ENCODE data around the gene COLGALT1. TPM values are rescaled to one million over a fixed set of nuclear protein-coding genes. Genes with fewer than 3 reads are reported as not detected.

The COLGALT1 gene
- total and polyA plus RNA-seq, 2 of the 8 experiments (the other 6 are each of a cell fraction or from before 2014, with no cell fraction given): 44.7 to 58.1 TPM

DNA sequence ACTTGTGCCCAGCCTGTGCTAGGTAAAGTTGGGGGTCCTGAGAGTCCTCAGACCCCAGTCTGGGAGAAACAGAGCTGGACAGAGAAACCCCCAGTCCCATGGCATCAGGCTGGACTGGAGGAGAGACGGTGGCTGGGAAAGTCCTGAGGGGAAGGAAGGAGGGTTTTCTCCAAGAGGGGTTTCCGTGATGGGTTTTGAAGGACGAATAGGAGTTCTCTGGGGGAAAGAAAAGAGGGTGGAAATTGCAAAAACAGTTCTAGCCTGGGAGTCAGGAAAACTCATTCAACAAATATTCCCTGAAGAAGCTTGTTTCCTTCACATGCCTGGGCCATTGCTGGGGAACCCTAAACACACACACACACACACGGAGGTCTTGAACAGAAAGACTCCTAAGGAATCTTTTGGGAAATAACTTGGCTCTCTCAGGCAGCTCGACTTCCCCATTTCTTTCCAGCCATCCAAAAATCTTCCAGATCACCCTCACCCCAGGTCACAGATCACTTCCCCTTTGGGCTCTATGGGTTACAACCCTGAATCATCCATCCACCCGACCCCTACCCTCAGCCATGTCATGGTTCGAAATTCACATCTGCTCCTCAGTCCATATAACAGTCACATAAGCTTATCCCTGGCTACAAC is 47.5 kb downstream of the COLGALT1 start:
- Histone ChIP-seq H3K9ac (replicated peaks in 1 of 4; ENCODE audit: extremely low read depth in 1 of 4, low read depth in 3 of 4, low read length in 3 of 4) (no peak overlapping the region), H2BK12ac (ENCODE audit: low read depth, low read length) (peak overlapping the region; percentile 81; the same call in 1 of the 2 replicates), H4K91ac (replicated peaks; ENCODE audit: insufficient read length, low read length) (no peak overlapping the region), H3K14ac (ENCODE audit: insufficient read length) (no peak overlapping the region), H3K4me3 (ENCODE audit: extremely low read depth in 1 of 4, insufficient read depth in 2 of 4, low read depth in 3 of 4, low read length in 4 of 4) (no peak overlapping the region), H3K18ac (ENCODE audit: extremely low read depth, low read length) (no peak overlapping the region), H3K56ac (replicated peaks; ENCODE audit: insufficient read length, low read depth, low read length) (no peak overlapping the region), H3K79me2 (ENCODE audit: control insufficient read depth in 1 of 2, insufficient read depth in 2 of 2, low read length in 2 of 2) (no peaks in the 10 kb centered on the region), H2BK20ac (ENCODE audit: low read length) (no peak overlapping the region), H2AFZ (ENCODE audit: low read length) (no peak overlapping the region), H3K4ac (replicated peaks; ENCODE audit: insufficient read length, low read depth, low read length) (no peak overlapping the region), H2BK5ac (ENCODE audit: low read depth, low read length) (0 out of 2 replicates have a peak overlapping the region, but pooled peaks have one; percentile 20), H2BK120ac (replicated peaks; ENCODE audit: low read depth, low read length) (no peak overlapping the region), H3K23ac (ENCODE audit: insufficient read length) (no peak overlapping the region), H3K79me1 (ENCODE audit: low read depth, low read length) (no peaks in the 10 kb centered on the region), H2BK15ac (ENCODE audit: low read length) (0 out of 2 replicates have a peak overlapping the region, but pooled peaks have one; percentile 61), H3K27ac (ENCODE audit: low read depth, low read length) (no peak overlapping the region), H3K4me2 (ENCODE audit: insufficient read depth in 1 of 2, low read depth in 2 of 2, low read length in 2 of 2) (no peak overlapping the region), H3K4me1 (replicated peaks in 1 of 4; ENCODE audit: control insufficient read depth in 3 of 4, insufficient read depth in 4 of 4, low read length in 3 of 4) (peaks cover 3 to 18% (median 10%) of the 10 kb centered on the region in 4 experiments; a peak in 6 of 7 replicates), H4K5ac (ENCODE audit: insufficient read length, low read depth, low read length) (no peak overlapping the region), H4K8ac (ENCODE audit: extremely low read depth, insufficient read depth, low read length) (no peak overlapping the region; the same call in 1 of the 2 replicates), H4K20me1 (replicated peaks in 1 of 2; ENCODE audit: control insufficient read depth in 1 of 2, insufficient read depth in 2 of 2, low read length in 2 of 2) (peaks cover 0 to 6% of the 10 kb centered on the region in 2 experiments), H3K36me3 (ENCODE audit: control insufficient read depth in 2 of 4, insufficient read depth in 4 of 4, low read length in 3 of 4) (no peaks in the 10 kb centered on the region), H3K9me3 (ENCODE audit: insufficient read depth in 2 of 2, low read depth in 1 of 2, low read length in 1 of 2) (no peaks in the 10 kb centered on the region), H3K27me3 (replicated peaks in 1 of 4; ENCODE audit: control insufficient read depth in 3 of 4, extremely low read depth in 1 of 4, insufficient read depth in 3 of 4, low read length in 3 of 4) (no peaks in the 10 kb centered on the region; a peak in 1 of 7 replicates), H2AK5ac (ENCODE audit: low read depth, low read length) (peak overlapping the region; percentile 59), H3K23me2 (ENCODE audit: low read depth, low read length) (peaks cover 5% of the 10 kb centered on the region; the same call in 1 of the 2 replicates)
- DNase-seq (ENCODE audit: low read depth in 1 of 2, low spot score in 2 of 2) (no peak), FAIRE-seq (no peak)
- ChIA-PET POLR2A (ENCODE audit: partially characterized antibody) (interaction anchor here (0.6 to 1.4 kb wide), 6 partner anchors 15 to 265 kb away, joined by 3 to 4 read pairs (median 3); no protein-coding TSS in a partner anchor), CTCF (ENCODE audit: partially characterized antibody) (interaction anchor here (0.6 to 5.7 kb wide), 9 partner anchors 14 to 560 kb away, joined by 3 to 34 read pairs (median 5); partner anchors contain the start of gene SLC27A1)
- 79% methylated on average over 7 of the region's 7 CpGs; no CpG with 5 or more reads in 1 of the 2 experiments for WGBS, 2 experiments (ENCODE audit: extremely low coverage in 1 of 2, insufficient coverage in 1 of 2, insufficient read length in 1 of 2, insufficient replicate concordance in 2 of 2, low coverage in 1 of 2, low lambda C conversion rate in 2 of 2, missing lambda C conversion rate in 1 of 2)
- TF ChIP-seq BACH1 (IDR thresholded peaks at IDR 0.05; ENCODE audit: low read length): no peak
- no peak for TF ChIP-seq BCL11A (IDR thresholded peaks at IDR 0.05; ENCODE audit: low read depth in 2 of 2, low read length in 2 of 2)
